Measurements from ENCODE around the gene PDE4B.

PDE4B gene

GRCh38 chr1:66336641-66336990 is 543.9 kb downstream of the PDE4B start:
- no peak for DNase-seq (ENCODE audit: low spot score in 2 of 2)
- Mint-ChIP-seq H3K36me3 (peaks cover 97% of the 10 kb centered on the region), H3K4me1 (peaks cover 34% of the 10 kb centered on the region), H3K27ac (peak overlapping the region; percentile 95), H3K4me3 (peak overlapping the region; percentile 96), H3K9me3 (no peaks in the 10 kb centered on the region)
- ATAC-seq = no peak

DNA sequence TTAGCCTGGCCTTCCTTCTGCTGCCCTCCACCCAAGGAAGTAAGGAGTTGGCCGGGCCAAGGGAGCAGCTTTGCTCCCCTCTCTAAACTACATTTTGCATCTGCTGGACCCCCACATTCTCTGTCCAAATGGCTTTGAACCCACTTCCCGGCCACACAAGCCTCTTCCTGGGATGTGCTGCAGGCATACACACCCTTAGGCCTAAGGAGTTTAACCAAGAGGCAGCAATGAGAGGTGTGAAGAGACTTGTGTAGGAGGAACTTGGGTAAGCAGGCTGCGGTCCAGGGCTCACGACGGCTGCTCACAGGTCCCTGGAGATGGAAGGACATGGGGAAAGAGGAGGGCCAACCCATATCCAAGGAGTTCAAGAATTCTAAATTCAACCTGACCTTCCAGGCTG is 544.6 kb downstream of the PDE4B start:
- ATAC-seq (no peak), DNase-seq (ENCODE audit: low spot score in 2 of 2) (no peak)
- peak overlapping the region; percentile 95 for H3K27ac Mint-ChIP-seq
- H3K4me1 Mint-ChIP-seq = peaks cover 37% of the 10 kb centered on the region
- H3K4me3 Mint-ChIP-seq = peak overlapping the region; percentile 96
- no peaks in the 10 kb centered on the region for H3K9me3 Mint-ChIP-seq
- H3K36me3 Mint-ChIP-seq = peaks cover 98% of the 10 kb centered on the region

GRCh38 chr1:66339944-66340343 is 547.2 kb downstream of the PDE4B start:
- Mint-ChIP-seq H3K9me3 (no peaks in the 10 kb centered on the region), H3K27ac (peak overlapping the region; percentile 94), H3K36me3 (peaks cover 95% of the 10 kb centered on the region), H3K4me1 (peaks cover 55% of the 10 kb centered on the region), H3K4me3 (peak overlapping the region; percentile 96)
- ATAC-seq = no peak
- DNase-seq (ENCODE audit: low spot score in 2 of 2) = no peak

- H3K36me3 Mint-ChIP-seq = peaks cover 95% of the 10 kb centered on the region
- no peak for ATAC-seq
Measured at GRCh38 chr1:66341446-66342089, 548.9 kb downstream of the PDE4B start.

DNA sequence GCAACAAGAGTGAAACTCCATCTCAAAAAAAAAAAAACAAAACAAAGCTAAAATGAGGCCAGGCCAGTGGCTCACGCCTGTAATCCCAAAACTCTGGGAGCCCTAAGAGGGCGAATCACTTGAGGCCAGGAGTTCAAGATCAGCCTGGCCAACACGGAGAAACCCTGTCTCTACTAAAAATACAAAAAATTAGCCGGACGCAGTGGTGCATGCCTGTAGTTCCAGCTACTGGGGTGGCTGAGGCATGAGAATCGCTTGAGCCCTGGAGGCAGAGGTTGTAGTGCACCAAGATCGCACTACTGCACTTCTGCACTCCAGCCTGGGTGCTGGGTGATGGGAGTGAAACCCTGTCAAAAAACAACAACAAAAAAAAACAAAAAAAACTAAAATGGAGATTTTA is 550.0 kb downstream of the PDE4B start:
- ATAC-seq (no peak), DNase-seq (ENCODE audit: low spot score in 2 of 2) (peak in 1 of 2 donors; percentile 53)
- no peaks in the 10 kb centered on the region for H3K9me3 Mint-ChIP-seq
- peaks cover 58% of the 10 kb centered on the region for H3K4me1 Mint-ChIP-seq
- H3K27ac Mint-ChIP-seq = peak overlapping the region; percentile 72
- peak overlapping the region; percentile 96 for H3K4me3 Mint-ChIP-seq
- peaks cover 91% of the 10 kb centered on the region for H3K36me3 Mint-ChIP-seq

More at GRCh38 chr1:66341446-66342089, 548.9 kb downstream of the PDE4B start:
- H3K9me3 Mint-ChIP-seq = no peaks in the 10 kb centered on the region
- H3K27ac Mint-ChIP-seq = peak overlapping the region; percentile 82
- peaks cover 59% of the 10 kb centered on the region for H3K4me1 Mint-ChIP-seq
- no peak for DNase-seq (ENCODE audit: low spot score in 2 of 2)
- H3K4me3 Mint-ChIP-seq = peak overlapping the region; percentile 96

- H3K4me1 Mint-ChIP-seq = peaks cover 64% of the 10 kb centered on the region
- H3K36me3 Mint-ChIP-seq = peaks cover 81% of the 10 kb centered on the region
- H3K9me3 Mint-ChIP-seq = no peaks in the 10 kb centered on the region
- DNase-seq (ENCODE audit: low spot score in 2 of 2) (no peak), ATAC-seq (peak; percentile 38)
- H3K27ac Mint-ChIP-seq = no peak overlapping the region
- peak overlapping the region; percentile 96 for H3K4me3 Mint-ChIP-seq
Measured at GRCh38 chr1:66343569-66344325, 551.1 kb downstream of the PDE4B start.

GRCh38 chr1:66346057-66346795 is 553.5 kb downstream of the PDE4B start:
- peak overlapping the region; percentile 68 for H3K4me3 Mint-ChIP-seq
- H3K9me3 Mint-ChIP-seq = no peaks in the 10 kb centered on the region
- peak overlapping the region; percentile 74 for H3K27ac Mint-ChIP-seq
- ATAC-seq (peak; percentile 83), DNase-seq (ENCODE audit: low spot score in 2 of 2) (no peak)
- peaks cover 72% of the 10 kb centered on the region for H3K36me3 Mint-ChIP-seq
- H3K4me1 Mint-ChIP-seq = peaks cover 83% of the 10 kb centered on the region

GRCh38 chr1:66346873-66347272 is 554.2 kb downstream of the PDE4B start:
- H3K4me3 Mint-ChIP-seq = peak overlapping the region; percentile 68
- H3K9me3 Mint-ChIP-seq = no peaks in the 10 kb centered on the region
- peak overlapping the region; percentile 74 for H3K27ac Mint-ChIP-seq
- ATAC-seq = no peak
- no peak for DNase-seq (ENCODE audit: low spot score in 2 of 2)
- H3K36me3 Mint-ChIP-seq = peaks cover 72% of the 10 kb centered on the region
- H3K4me1 Mint-ChIP-seq = peaks cover 83% of the 10 kb centered on the region

DNA sequence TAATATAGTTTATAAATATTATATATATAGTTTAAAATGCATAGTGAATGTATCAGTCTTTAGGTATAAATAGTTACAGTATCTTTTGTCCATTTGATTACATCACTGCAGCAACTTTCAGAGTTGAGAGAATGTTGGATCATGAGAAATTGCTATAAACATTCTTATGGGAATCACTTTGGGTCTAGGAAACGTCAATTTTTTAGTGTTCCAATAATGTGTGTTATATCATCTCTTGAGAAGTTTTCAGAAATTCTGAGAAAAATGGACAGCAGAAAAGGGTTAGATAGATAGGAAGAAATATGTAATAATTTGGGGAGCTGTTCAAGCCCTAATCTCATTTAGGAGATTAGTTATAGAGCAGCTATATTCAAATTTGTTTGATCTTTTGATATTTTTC is 556.1 kb downstream of the PDE4B start:
- peaks cover 72% of the 10 kb centered on the region for H3K36me3 Mint-ChIP-seq
- peaks cover 89% of the 10 kb centered on the region for H3K4me1 Mint-ChIP-seq
- H3K27ac Mint-ChIP-seq = peak overlapping the region; percentile 95
- DNase-seq (ENCODE audit: low spot score in 2 of 2) (no peak), ATAC-seq (no peak)
- H3K9me3 Mint-ChIP-seq = no peaks in the 10 kb centered on the region
- peak overlapping the region; percentile 68 for H3K4me3 Mint-ChIP-seq

DNA sequence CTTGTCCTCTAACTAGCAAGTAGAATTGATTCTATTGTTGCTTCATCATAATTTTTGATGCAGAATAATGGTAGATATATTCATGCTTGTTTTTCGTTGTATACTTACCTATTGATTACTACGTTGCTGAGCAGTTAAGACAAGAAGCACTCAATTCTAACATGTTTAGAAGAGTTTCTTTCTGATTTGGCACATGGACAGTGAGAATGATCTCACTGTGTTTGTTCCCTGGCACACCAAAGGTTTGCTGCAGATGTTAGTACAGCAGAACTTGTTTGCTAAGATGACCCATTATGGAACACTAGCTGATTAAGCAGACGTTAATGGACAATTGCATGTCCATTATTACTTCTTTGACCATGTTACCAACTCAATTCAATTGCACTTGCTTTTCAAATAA is 556.5 kb downstream of the PDE4B start:
- Mint-ChIP-seq H3K27ac (peak overlapping the region; percentile 95), H3K4me1 (peaks cover 93% of the 10 kb centered on the region), H3K9me3 (no peaks in the 10 kb centered on the region), H3K4me3 (peak overlapping the region; percentile 68), H3K36me3 (peaks cover 75% of the 10 kb centered on the region)
- no peak for DNase-seq (ENCODE audit: low spot score in 2 of 2)
- peak; percentile 11 for ATAC-seq

DNA sequence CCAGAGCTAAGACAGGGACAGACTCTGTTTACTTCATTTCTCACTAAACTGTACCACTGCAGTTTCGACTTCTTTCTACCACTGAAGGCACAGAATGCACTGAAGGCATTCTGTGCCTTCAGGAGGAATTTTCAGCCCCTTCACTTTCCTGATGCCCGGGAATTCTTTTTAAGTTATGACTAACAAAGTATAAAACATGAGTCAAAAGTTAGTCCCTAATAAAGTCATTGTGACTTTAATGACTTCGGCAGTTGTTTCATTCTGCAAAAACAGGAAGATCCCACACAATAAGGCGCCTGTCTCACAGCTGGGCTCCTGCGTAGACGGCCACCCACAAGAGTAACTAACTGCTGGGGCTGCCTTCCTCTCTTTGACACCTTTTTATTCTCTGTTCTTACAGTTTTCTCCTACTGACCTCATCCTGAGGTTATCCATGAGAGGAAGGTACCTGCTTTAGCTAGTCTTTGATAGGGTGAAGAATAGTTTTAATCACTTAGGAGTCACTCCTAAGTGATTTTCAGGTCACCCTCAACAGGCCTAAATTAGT is 557.4 kb downstream of the PDE4B start:
- peaks cover 76% of the 10 kb centered on the region for H3K36me3 Mint-ChIP-seq
- H3K27ac Mint-ChIP-seq = peak overlapping the region; percentile 95
- peak overlapping the region; percentile 68 for H3K4me3 Mint-ChIP-seq
- DNase-seq (ENCODE audit: low spot score in 2 of 2) (peak in 1 of 2 donors; percentile 70), ATAC-seq (peak; percentile 72)
- H3K9me3 Mint-ChIP-seq = no peaks in the 10 kb centered on the region
- H3K4me1 Mint-ChIP-seq = peaks cover 91% of the 10 kb centered on the region

GRCh38 chr1:66351478-66351877 is 558.8 kb downstream of the PDE4B start:
- H3K36me3 Mint-ChIP-seq = peaks cover 76% of the 10 kb centered on the region
- no peaks in the 10 kb centered on the region for H3K9me3 Mint-ChIP-seq
- peak; percentile 78 for ATAC-seq
- peak overlapping the region; percentile 68 for H3K4me3 Mint-ChIP-seq
- DNase-seq (ENCODE audit: low spot score in 2 of 2) = no peak
- peaks cover 87% of the 10 kb centered on the region for H3K4me1 Mint-ChIP-seq
- H3K27ac Mint-ChIP-seq = peak overlapping the region; percentile 95

GRCh38 chr1:66351913-66352312 is 559.2 kb downstream of the PDE4B start:
- Mint-ChIP-seq H3K9me3 (no peaks in the 10 kb centered on the region), H3K27ac (peak overlapping the region; percentile 95), H3K4me1 (peaks cover 87% of the 10 kb centered on the region), H3K36me3 (peaks cover 76% of the 10 kb centered on the region), H3K4me3 (peak overlapping the region; percentile 68)
- ATAC-seq (peak; percentile 68), DNase-seq (ENCODE audit: low spot score in 2 of 2) (peak in 1 of 2 donors; percentile 66)

DNA sequence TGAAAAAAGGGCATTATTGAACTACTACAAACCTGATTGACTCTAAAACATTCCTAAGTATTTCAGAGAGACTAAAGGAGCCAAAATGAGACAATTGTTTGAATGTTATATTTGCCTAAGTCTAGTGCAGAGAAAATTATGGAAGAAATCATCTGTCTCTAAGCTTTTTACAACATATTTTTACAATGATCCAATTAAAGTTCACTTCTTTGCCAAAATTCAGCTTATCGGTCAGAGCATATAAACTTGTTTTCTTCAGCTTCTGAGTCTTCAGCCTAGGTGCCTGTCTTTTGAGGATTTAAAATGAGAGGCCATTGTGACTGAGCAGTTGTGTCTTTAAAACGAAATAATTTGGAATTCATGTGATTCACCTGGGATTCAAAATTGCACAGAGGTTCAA is 560.1 kb downstream of the PDE4B start:
- ATAC-seq (no peak), DNase-seq (ENCODE audit: low spot score in 2 of 2) (no peak)
- H3K4me1 Mint-ChIP-seq = peaks cover 88% of the 10 kb centered on the region
- peaks cover 80% of the 10 kb centered on the region for H3K36me3 Mint-ChIP-seq
- H3K9me3 Mint-ChIP-seq = no peaks in the 10 kb centered on the region
- H3K27ac Mint-ChIP-seq = peak overlapping the region; percentile 95
- peak overlapping the region; percentile 68 for H3K4me3 Mint-ChIP-seq

DNA sequence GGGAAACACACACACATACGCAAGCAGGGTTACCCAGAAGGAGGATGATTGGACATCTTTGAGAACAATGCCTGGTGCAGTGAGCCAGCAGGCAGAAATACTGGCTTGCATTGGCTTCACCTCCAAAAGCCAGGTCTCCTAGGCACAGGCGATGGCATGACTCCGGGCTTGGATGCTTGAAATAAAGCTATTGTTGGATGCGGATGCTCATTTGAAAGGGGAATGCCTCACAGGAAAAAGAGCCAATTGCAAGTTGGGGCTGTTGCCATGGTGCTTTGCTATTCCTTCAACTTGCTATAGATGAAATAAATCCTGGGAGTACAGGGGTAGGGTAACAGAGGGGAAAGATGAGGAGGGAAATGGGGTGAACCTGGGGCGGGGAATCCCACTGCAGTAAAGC is 560.6 kb downstream of the PDE4B start:
- H3K4me3 Mint-ChIP-seq = peak overlapping the region; percentile 68

More for the DNA sequence above, 560.6 kb downstream of the PDE4B start:
- no peaks in the 10 kb centered on the region for H3K9me3 Mint-ChIP-seq
- H3K27ac Mint-ChIP-seq = peak overlapping the region; percentile 95
- DNase-seq (ENCODE audit: low spot score in 2 of 2) (no peak), ATAC-seq (no peak)
- peaks cover 90% of the 10 kb centered on the region for H3K4me1 Mint-ChIP-seq
- H3K36me3 Mint-ChIP-seq = peaks cover 85% of the 10 kb centered on the region

Data from stimulated activated effector memory CD8-positive, alpha-beta T cell treated with anti-CD3 and anti-CD28 coated beads, Interleukin-12 subunit alpha, Interleukin-12 subunit beta, amount 100 ng/mL, for 72 hours (primary cell).